Endodermal cell (in vitro differentiated cells): Measurements from ENCODE around the gene FBXL16. TPM values are rescaled to one million over a fixed set of nuclear protein-coding genes. Genes with fewer than 3 reads are reported as not detected.

Source experiments
- DNase-seq: peaks from one replicate; pipeline ENCODE4 v3.0.0-alpha.2; 2017
- H3K27ac ChIP-seq: 2 replicates; pipeline ENCODE4 v1.5.1; 2013; ENCODE audit warnings: mild to moderate bottlenecking, low read depth, low read length, moderate library complexity
- H3K27me3 ChIP-seq: 2 replicates; pipeline ENCODE4 v1.6.1; 2013; ENCODE audit warnings: mild to moderate bottlenecking, low read length, moderate library complexity; ENCODE audit not compliant: insufficient read depth, control insufficient read depth, poor library complexity, severe bottlenecking
- H3K36me3 ChIP-seq: 2 replicates; pipeline ENCODE4 v1.7.0; 2013; ENCODE audit warnings: mild to moderate bottlenecking, low read length, moderate library complexity; ENCODE audit not compliant: control insufficient read depth, insufficient read depth
- H3K4me1 ChIP-seq: one replicate; pipeline ENCODE4 v1.7.0; 2013; ENCODE audit warnings: low read length; ENCODE audit not compliant: control insufficient read depth, insufficient read depth
- H3K4me3 ChIP-seq: 2 replicates; pipeline ENCODE4 v1.5.1; 2013; ENCODE audit warnings: mild to moderate bottlenecking, low read length, moderate library complexity
- H3K9ac ChIP-seq: 2 replicates; pipeline ENCODE4 v1.6.1; 2013; ENCODE audit warnings: mild to moderate bottlenecking, low read length, moderate library complexity; ENCODE audit not compliant: poor library complexity, severe bottlenecking; ENCODE audit errors: extremely low read depth
- H3K9me3 ChIP-seq: 2 replicates; pipeline ENCODE4 v1.6.1; 2013; ENCODE audit warnings: mild to moderate bottlenecking, low read length, moderate library complexity; ENCODE audit not compliant: control insufficient read depth
- H3K27ac Mint-ChIP-seq: 2 replicates; pipeline ENCODE4 v1.8.0; 2020; ENCODE audit warnings: mixed read lengths
- H3K27me3 Mint-ChIP-seq: 2 replicates; pipeline ENCODE4 v1.8.0; 2021; ENCODE audit warnings: mild to moderate bottlenecking, mixed read lengths; ENCODE audit not compliant: insufficient read depth
- H3K36me3 Mint-ChIP-seq: 2 replicates; pipeline ENCODE4 v1.8.0; 2020; ENCODE audit warnings: low read depth, mixed read lengths
- H3K4me1 Mint-ChIP-seq: 2 replicates; pipeline ENCODE4 v1.8.0; 2020; ENCODE audit warnings: mixed read lengths
- H3K4me3 Mint-ChIP-seq: 2 replicates; pipeline ENCODE4 v1.8.0; 2020; ENCODE audit warnings: mild to moderate bottlenecking, moderate library complexity, mixed read lengths
- H3K9me3 Mint-ChIP-seq: 2 replicates; pipeline ENCODE4 v1.8.0; 2020; ENCODE audit warnings: mild to moderate bottlenecking, mixed read lengths
- CTCF ChIP-seq: fragments of 200-600 bp; sonication (generic); conservative IDR thresholded peaks from 2 replicates; pipeline ENCODE4 v1.5.0; 2021; ENCODE audit warnings: antibody characterized with exemption, mild to moderate bottlenecking
- WGBS, 2 experiments: methylation state at CpG; one replicate each; pipeline versions ENCODE4 v1.1.5 to v1.1.7; 2013; ENCODE audit warnings: missing lambda C conversion rate in 2 of 2, mixed read lengths in 1 of 2; ENCODE audit not compliant: insufficient coverage in 1 of 2, insufficient read length in 1 of 2; 5-methylcytosine and 5-hydroxymethylcytosine counted together
- total RNA-seq, 2 donors: library from RNA; stranded (reverse); fragmentation: NEBNext Ultra II Directional in 1 of 2; extraction: Animal tissue kit (Norgen Biotek cat#: 25700) in 1 of 2; gene quantifications; 2 replicates in 1 of 2; 3 replicates in 1 of 2; pipeline ENCODE4 v1.2.1, GENCODE V29; 2021

The FBXL16 gene
- total RNA-seq, 2 donors from 2014 or later, result 0.38 to 2.2 TPM

- TF ChIP-seq CTCF, result no peak
- peak; percentile 96 for DNase-seq
- H3K27ac Mint-ChIP-seq, result peak within 1 kb of the TSS; percentile 84
- H3K27me3 ChIP-seq, result peaks cover 11% of the 10 kb centered on the region
- peaks cover 8% of the 10 kb centered on the region for H3K4me1 ChIP-seq
- H3K4me3 ChIP-seq, result peak within 1 kb of the TSS; percentile 87
- no peaks in the 10 kb centered on the region for H3K9me3 Mint-ChIP-seq
- H3K36me3 Mint-ChIP-seq, result no peaks in the 10 kb centered on the region
- H3K9ac ChIP-seq, result peak within 1 kb of the TSS; percentile 59
- 11 to 12% methylated on average over 45 to 106 of the region's 106 CpGs for WGBS, 2 experiments
- H3K36me3 ChIP-seq, result no peaks in the 10 kb centered on the region
- H3K27me3 Mint-ChIP-seq, result peaks cover 15% of the 10 kb centered on the region
- peaks cover 5% of the 10 kb centered on the region for H3K4me1 Mint-ChIP-seq
- no peaks in the 10 kb centered on the region for H3K9me3 ChIP-seq
- H3K27ac ChIP-seq, result peak within 1 kb of the TSS; percentile 88
- H3K4me3 Mint-ChIP-seq, result peak within 1 kb of the TSS; percentile 67
Measured at GRCh38 chr16:720990-721764, 15.6 kb upstream of the FBXL16 start, which contains the start of gene ANTKMT. TSS of gene ANTKMT (plus strand) at chr16:721146. CDS start at chr16:721275, 129 bp downstream.

- peaks cover 9% of the 10 kb centered on the region for H3K27me3 ChIP-seq
- H3K36me3 ChIP-seq, result no peaks in the 10 kb centered on the region
- peak; percentile 88 for DNase-seq
- peaks cover 13% of the 10 kb centered on the region for H3K27me3 Mint-ChIP-seq
- no peaks in the 10 kb centered on the region for H3K9me3 ChIP-seq
- peak overlapping the region; percentile 88 for H3K27ac ChIP-seq
- peak; percentile 29 for TF ChIP-seq CTCF
- peaks cover 9% of the 10 kb centered on the region for H3K4me1 Mint-ChIP-seq
- H3K4me3 ChIP-seq, result peak overlapping the region; percentile 87
- peaks cover 8% of the 10 kb centered on the region for H3K4me1 ChIP-seq
- H3K4me3 Mint-ChIP-seq, result peak overlapping the region; percentile 67
- H3K36me3 Mint-ChIP-seq, result no peaks in the 10 kb centered on the region
- 0% methylated on average over 12 to 38 of the region's 38 CpGs for WGBS, 2 experiments
- H3K9ac ChIP-seq, result peak overlapping the region; percentile 59
- peak overlapping the region; percentile 84 for H3K27ac Mint-ChIP-seq
- no peaks in the 10 kb centered on the region for H3K9me3 Mint-ChIP-seq
Measured at GRCh38 chr16:720447-720989, 14.9 kb upstream of the FBXL16 start.

- Histone ChIP-seq H3K36me3 (no peaks in the 10 kb centered on the region), H3K27me3 (peaks cover 8% of the 10 kb centered on the region), H3K9ac (peak overlapping the region; percentile 59), H3K27ac (peak overlapping the region; percentile 76), H3K9me3 (no peaks in the 10 kb centered on the region), H3K4me3 (peak overlapping the region; percentile 87), H3K4me1 (peaks cover 8% of the 10 kb centered on the region)
- Mint-ChIP-seq H3K36me3 (no peaks in the 10 kb centered on the region), H3K27ac (peak overlapping the region; percentile 84), H3K27me3 (peaks cover 8% of the 10 kb centered on the region), H3K9me3 (no peaks in the 10 kb centered on the region), H3K4me3 (peak overlapping the region; percentile 67), H3K4me1 (peaks cover 9% of the 10 kb centered on the region)
- TF ChIP-seq CTCF, result no peak
- WGBS, 2 experiments, result 34 to 38% methylated on average over 4 to 16 of the region's 16 CpGs
- peak; percentile 63 for DNase-seq
Measured at GRCh38 chr16:719815-720446, 14.3 kb upstream of the FBXL16 start.
